GM12891 (cell line): ENCODE results near the gene DHX35.

Source experiments
- POLR2A ChIP-seq: IDR thresholded peaks from 2 replicates; pipeline ENCODE4 v1.6.1; 2011; ENCODE audit warnings: low read depth, low read length, control low read depth
- POLR2AphosphoS5 ChIP-seq: IDR thresholded peaks from 2 replicates; pipeline ENCODE4 v1.6.1; 2011; ENCODE audit warnings: low read depth, low read length, control low read depth

DNA sequence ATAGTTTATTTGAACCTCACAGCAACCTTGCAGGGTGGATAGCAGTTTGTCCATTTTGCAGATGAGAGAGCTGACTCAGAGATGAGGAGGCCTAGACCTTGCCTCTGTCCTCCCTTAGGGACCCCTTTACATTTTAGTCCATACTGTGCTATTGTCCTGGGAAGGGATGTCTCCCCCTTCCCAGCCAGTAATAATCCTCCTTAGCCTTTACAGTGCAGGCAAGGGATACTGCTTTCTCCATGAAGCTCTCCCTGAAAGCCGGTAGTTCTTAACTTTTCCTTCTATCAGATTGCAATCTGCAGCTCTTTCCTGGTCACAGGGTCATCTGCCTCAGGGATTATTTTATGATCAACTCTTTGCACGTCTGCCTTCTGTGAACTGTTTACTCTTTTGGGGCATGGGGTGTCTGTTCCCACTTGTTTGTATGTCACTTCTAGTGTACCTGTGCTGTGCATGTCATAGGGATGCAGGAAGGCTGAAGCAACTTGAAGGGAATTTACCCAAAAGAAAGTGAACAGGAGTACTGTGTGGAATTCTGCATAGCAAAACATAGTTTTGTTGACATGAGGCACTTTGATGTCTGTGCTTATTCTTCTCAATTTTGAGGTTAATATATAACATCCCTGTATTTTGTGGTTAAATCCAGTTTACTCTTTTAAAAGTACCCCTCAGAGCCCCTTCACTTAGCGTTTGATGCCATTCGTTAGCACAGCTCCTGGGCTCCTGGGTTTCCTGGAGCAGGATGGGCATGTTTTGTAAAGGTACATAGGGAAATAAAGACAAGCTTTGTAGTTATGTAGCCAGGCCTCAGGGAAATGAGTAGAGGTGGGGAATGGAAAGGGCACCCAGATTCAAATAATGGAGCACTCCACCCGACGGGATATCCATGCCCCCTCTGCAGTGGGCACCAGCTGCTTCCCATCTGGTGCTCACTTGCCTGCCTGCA is 38.1 kb downstream of the DHX35 start:
- TF ChIP-seq POLR2AphosphoS5, result no peak
- no peak for TF ChIP-seq POLR2A
